ENCODE results near the gene ZNF32.

The ZNF32 gene

DNA sequence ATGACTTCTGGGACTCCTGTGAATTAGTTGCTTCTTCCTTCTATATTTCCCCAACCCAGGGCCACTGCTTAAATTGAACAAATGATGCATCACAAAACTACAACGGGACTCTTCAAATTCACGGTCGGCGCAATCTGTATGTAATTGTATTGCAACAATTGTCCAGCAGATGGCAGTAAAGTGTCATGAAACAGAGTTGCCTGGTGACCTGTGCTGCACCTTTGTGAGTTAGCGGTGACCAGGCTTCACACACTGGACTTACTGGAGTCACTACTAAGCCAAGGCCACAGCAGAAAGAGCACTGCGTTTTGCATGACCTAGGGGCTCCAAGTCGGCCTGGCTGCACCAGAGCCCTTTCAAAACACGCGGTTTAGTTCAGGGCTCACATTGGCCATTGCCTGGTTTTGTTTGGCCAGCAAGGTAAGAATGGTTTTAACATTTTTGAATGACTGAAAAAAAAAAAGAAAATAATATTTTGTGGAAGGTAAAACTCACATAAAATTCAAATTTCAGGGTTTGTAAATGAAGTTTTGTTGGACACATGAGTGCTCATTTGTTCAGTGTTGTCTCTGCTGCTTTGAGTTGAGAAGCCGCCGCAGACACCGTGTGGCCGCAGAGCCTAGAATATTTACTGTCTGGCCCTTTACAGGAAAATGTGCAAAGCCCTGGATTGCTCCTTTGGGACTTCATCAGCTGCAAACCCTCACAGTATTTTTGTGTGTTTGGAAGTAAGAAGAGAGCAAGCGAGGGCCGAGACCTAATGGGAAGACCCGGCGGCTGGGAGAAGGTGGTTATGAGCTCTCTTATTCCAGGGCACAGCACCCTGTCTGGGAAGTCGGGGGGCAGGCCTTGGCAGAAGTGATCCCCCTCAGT, 23.2 kb upstream of the ZNF32 start:
- no peak overlapping the region for H3K27ac ChIP-seq (ENCODE audit: poor library complexity, severe bottlenecking)
- no peaks in the 10 kb centered on the region for H3K27me3 ChIP-seq (ENCODE audit: insufficient read depth, poor library complexity, severe bottlenecking)
- no peaks in the 10 kb centered on the region for H3K4me1 ChIP-seq (ENCODE audit: insufficient read depth, poor library complexity, severe bottlenecking)
- ATAC-seq (ENCODE audit: low read depth): peak; percentile 60; the same call in 1 of the 3 replicates
- H3K4me3 ChIP-seq (ENCODE audit: severe bottlenecking): no peak overlapping the region
- TF ChIP-seq, protein P1, sequence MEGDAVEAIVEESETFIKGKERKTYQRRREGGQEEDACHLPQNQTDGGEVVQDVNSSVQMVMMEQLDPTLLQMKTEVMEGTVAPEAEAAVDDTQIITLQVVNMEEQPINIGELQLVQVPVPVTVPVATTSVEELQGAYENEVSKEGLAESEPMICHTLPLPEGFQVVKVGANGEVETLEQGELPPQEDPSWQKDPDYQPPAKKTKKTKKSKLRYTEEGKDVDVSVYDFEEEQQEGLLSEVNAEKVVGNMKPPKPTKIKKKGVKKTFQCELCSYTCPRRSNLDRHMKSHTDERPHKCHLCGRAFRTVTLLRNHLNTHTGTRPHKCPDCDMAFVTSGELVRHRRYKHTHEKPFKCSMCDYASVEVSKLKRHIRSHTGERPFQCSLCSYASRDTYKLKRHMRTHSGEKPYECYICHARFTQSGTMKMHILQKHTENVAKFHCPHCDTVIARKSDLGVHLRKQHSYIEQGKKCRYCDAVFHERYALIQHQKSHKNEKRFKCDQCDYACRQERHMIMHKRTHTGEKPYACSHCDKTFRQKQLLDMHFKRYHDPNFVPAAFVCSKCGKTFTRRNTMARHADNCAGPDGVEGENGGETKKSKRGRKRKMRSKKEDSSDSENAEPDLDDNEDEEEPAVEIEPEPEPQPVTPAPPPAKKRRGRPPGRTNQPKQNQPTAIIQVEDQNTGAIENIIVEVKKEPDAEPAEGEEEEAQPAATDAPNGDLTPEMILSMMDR (IDR thresholded peaks at IDR 0.05; ENCODE audit: poor library complexity, severe bottlenecking): peak; percentile 76
- no peaks in the 10 kb centered on the region for H3K36me3 ChIP-seq (ENCODE audit: low read depth)
- no peak for DNase-seq (ENCODE audit: low spot score)
- H3K9me3 ChIP-seq (ENCODE audit: severe bottlenecking): peaks cover 3% of the 10 kb centered on the region

GRCh38 chr10:43669386-43669785, 20.7 kb upstream of the ZNF32 start:
- H3K36me3 ChIP-seq (ENCODE audit: low read depth): no peaks in the 10 kb centered on the region
- no peak overlapping the region for H3K27ac ChIP-seq (ENCODE audit: poor library complexity, severe bottlenecking)
- TF ChIP-seq, protein P1 (IDR thresholded peaks at IDR 0.05; ENCODE audit: poor library complexity, severe bottlenecking): no peak
- DNase-seq (ENCODE audit: low spot score): no peak
- H3K27me3 ChIP-seq (ENCODE audit: insufficient read depth, poor library complexity, severe bottlenecking): no peaks in the 10 kb centered on the region
- no peaks in the 10 kb centered on the region for H3K4me1 ChIP-seq (ENCODE audit: insufficient read depth, poor library complexity, severe bottlenecking)
- no peaks in the 10 kb centered on the region for H3K9me3 ChIP-seq (ENCODE audit: severe bottlenecking)
- no peak overlapping the region for H3K4me3 ChIP-seq (ENCODE audit: severe bottlenecking)
- ATAC-seq (ENCODE audit: low read depth): no peak

DNA sequence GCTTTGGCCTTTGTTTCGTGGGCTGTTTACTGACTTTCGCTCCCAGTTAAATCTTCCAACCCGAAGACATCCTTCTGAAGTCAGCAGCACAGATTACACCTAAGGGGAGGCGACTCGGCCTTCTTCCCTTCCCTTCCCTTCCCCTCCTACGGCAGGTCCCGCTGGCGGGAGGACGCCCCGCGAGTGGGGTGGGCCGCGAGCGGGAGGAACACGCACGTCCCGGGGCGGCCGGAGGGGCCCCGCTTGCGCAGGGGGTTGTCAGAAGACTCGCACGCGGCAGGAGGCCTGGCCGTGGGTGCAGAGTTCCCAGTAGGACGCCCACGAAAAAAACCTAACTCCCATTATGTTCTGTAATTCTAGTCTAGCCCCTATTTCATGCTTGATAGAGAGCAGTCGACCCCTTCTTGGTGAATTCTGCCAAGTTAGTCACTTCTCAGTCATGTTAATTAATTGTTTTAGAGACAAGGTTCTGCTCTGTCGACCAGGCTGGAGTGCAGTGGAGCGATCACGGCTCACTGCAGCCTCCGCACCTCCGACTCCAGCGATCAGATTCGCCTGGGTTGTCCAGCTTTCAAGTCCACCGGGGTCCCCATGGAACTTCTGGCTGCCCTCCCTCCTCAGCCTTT, 19.2 kb upstream of the ZNF32 start:
- DNase-seq (ENCODE audit: low spot score) (no peak), ATAC-seq (ENCODE audit: low read depth) (no peak)

GRCh38 chr10:43667317-43667731, 18.6 kb upstream of the ZNF32 start:
- no peak overlapping the region for H3K27ac ChIP-seq (ENCODE audit: poor library complexity, severe bottlenecking)
- TF ChIP-seq, protein P1 (IDR thresholded peaks at IDR 0.05; ENCODE audit: poor library complexity, severe bottlenecking): no peak
- no peak for DNase-seq (ENCODE audit: low spot score)
- H3K36me3 ChIP-seq (ENCODE audit: low read depth): no peaks in the 10 kb centered on the region
- H3K4me1 ChIP-seq (ENCODE audit: insufficient read depth, poor library complexity, severe bottlenecking): no peaks in the 10 kb centered on the region
- no peaks in the 10 kb centered on the region for H3K27me3 ChIP-seq (ENCODE audit: insufficient read depth, poor library complexity, severe bottlenecking)
- H3K4me3 ChIP-seq (ENCODE audit: severe bottlenecking): no peak overlapping the region
- H3K9me3 ChIP-seq (ENCODE audit: severe bottlenecking): no peaks in the 10 kb centered on the region
- ATAC-seq (ENCODE audit: low read depth): peak; percentile 54; the same call in 2 of the 3 replicates

More for the DNA sequence above, 19.2 kb upstream of the ZNF32 start:
- Histone ChIP-seq H3K4me1 (ENCODE audit: insufficient read depth, poor library complexity, severe bottlenecking) (no peaks in the 10 kb centered on the region), H3K4me3 (ENCODE audit: severe bottlenecking) (no peak overlapping the region), H3K27me3 (ENCODE audit: insufficient read depth, poor library complexity, severe bottlenecking) (no peaks in the 10 kb centered on the region), H3K27ac (ENCODE audit: poor library complexity, severe bottlenecking) (no peak overlapping the region), H3K36me3 (ENCODE audit: low read depth) (no peaks in the 10 kb centered on the region), H3K9me3 (ENCODE audit: severe bottlenecking) (no peaks in the 10 kb centered on the region)
- TF ChIP-seq, protein P1 (IDR thresholded peaks at IDR 0.05; ENCODE audit: poor library complexity, severe bottlenecking): no peak
